Stimulated activated CD8-positive, alpha-beta memory T cell treated with anti-CD3 and anti-CD28 coated beads, Interleukin-4, amount 100 ng/mL, for 48 hours (primary cell): ENCODE measurements around the gene NELFB.

Source experiments
- DNase-seq: peaks from one replicate; pipeline ENCODE4 v3.0.0-alpha.2; 2020

The NELFB gene

GRCh38 chr9:137254624-137255447 lies at the start of gene NELFB:
Gene NELFB (plus strand): TSS chr9:137255327.
- DNase-seq: peak; percentile 99

- DNase-seq: no peak
These were observed 48.5 kb upstream of the NELFB start for GRCh38 chr9:137206602-137207001.

GRCh38 chr9:137211532-137211931 lies 43.6 kb upstream of the NELFB start:
- no peak for DNase-seq

- DNase-seq: no peak
These were observed 42.6 kb upstream of the NELFB start for GRCh38 chr9:137212520-137212919.

- DNase-seq: no peak
These were observed 41.7 kb upstream of the NELFB start for GRCh38 chr9:137213160-137214060.

- DNase-seq: no peak
These were observed 40.5 kb upstream of the NELFB start for GRCh38 chr9:137214620-137215019.

GRCh38 chr9:137215196-137215986 lies 39.7 kb upstream of the NELFB start:
- DNase-seq: no peak

GRCh38 chr9:137216188-137216965 lies 38.8 kb upstream of the NELFB start:
- DNase-seq: no peak

- no peak for DNase-seq
These were observed 37.6 kb upstream of the NELFB start for GRCh38 chr9:137217276-137218211.

GRCh38 chr9:137218212-137218753 lies 36.8 kb upstream of the NELFB start:
- no peak for DNase-seq

GRCh38 chr9:137218754-137219271 lies 36.3 kb upstream of the NELFB start:
- no peak for DNase-seq

- DNase-seq: no peak
These were observed 35.3 kb upstream of the NELFB start for GRCh38 chr9:137219757-137220316.

GRCh38 chr9:137220317-137221094 lies 34.6 kb upstream of the NELFB start:
- no peak for DNase-seq

- no peak for DNase-seq
These were observed 34.0 kb upstream of the NELFB start for GRCh38 chr9:137221095-137221505.

- no peak for DNase-seq
These were observed 33.5 kb upstream of the NELFB start for GRCh38 chr9:137221506-137222111.

GRCh38 chr9:137222190-137223077 lies 32.7 kb upstream of the NELFB start, which contains the start of gene RNF208:
Gene RNF208 (minus strand): TSS chr9:137222240. CDS start chr9:137221212, 1,028 bp downstream.
- no peak for DNase-seq
